Suprapubic skin (tissue), 4 donors: ENCODE data around the gene C11orf21. TPM values are rescaled to one million over a fixed set of nuclear protein-coding genes. Genes with fewer than 3 reads are reported as not detected.

Experiments
- DNase-seq, 2 donors: peaks; one replicate each; pipeline ENCODE4 v3.0.0-alpha.2; 2019; ENCODE audit warnings: low spot score in 2 of 2
- H3K27ac ChIP-seq: fragments of 200-600 bp; sonication (generic); one replicate; pipeline ENCODE4 v1.5.1; 2019
- H3K27me3 ChIP-seq: fragments of 200-600 bp; sonication (generic); one replicate; pipeline ENCODE4 v1.5.1; 2019
- H3K36me3 ChIP-seq: fragments of 200-600 bp; sonication (generic); one replicate; pipeline ENCODE4 v1.5.1; 2019
- H3K4me1 ChIP-seq: fragments of 200-600 bp; sonication (generic); one replicate; pipeline ENCODE4 v1.5.1; 2019
- H3K4me3 ChIP-seq: fragments of 200-600 bp; sonication (generic); one replicate; pipeline ENCODE4 v1.5.1; 2019; ENCODE audit warnings: mild to moderate bottlenecking
- H3K9me3 ChIP-seq: fragments of 200-600 bp; sonication (generic); one replicate; pipeline ENCODE4 v1.5.1; 2019
- CTCF ChIP-seq, 2 donors: fragments of 200-600 bp in 1 of 2; fragments of 450-650 bp in 1 of 2; sonication (generic) in 1 of 2; IDR thresholded peaks; one replicate each; pipeline ENCODE4 v1.5.1; 2016 to 2019; ENCODE audit warnings: antibody characterized with exemption in 2 of 2, mild to moderate bottlenecking in 1 of 2, moderate library complexity in 1 of 2
- EP300 ChIP-seq: sonication (generic); formaldehyde crosslinking; IDR thresholded peaks from one replicate; pipeline ENCODE4 v1.6.1; 2017; ENCODE audit warnings: antibody characterized with exemption
- POLR2A ChIP-seq, 2 donors: fragments of 450-650 bp; IDR thresholded peaks; one replicate each; pipeline ENCODE4 v1.6.1; 2017; ENCODE audit warnings: antibody characterized with exemption in 2 of 2, mild to moderate bottlenecking in 2 of 2, moderate library complexity in 2 of 2
- POLR2AphosphoS5 ChIP-seq, 3 donors: sonication (generic); formaldehyde crosslinking; IDR thresholded peaks; one replicate each; pipeline ENCODE4 v1.6.1; 2017; ENCODE audit warnings: antibody characterized with exemption in 3 of 3
- WGBS: methylation state at CpG from one replicate; pipeline ENCODE4 v1.1.5; 2018; 5-methylcytosine and 5-hydroxymethylcytosine counted together
- total RNA-seq, 4 donors: library from RNA; depleted of rRNA; stranded (reverse); fragments of >200 nt; gene quantifications; one replicate each; pipeline ENCODE4 v1.1.0, GENCODE V29; 2016

Gene C11orf21
- total RNA-seq, 4 donors from 2014 or later: 1.2 to 2.5 TPM; not detected in 2

DNA sequence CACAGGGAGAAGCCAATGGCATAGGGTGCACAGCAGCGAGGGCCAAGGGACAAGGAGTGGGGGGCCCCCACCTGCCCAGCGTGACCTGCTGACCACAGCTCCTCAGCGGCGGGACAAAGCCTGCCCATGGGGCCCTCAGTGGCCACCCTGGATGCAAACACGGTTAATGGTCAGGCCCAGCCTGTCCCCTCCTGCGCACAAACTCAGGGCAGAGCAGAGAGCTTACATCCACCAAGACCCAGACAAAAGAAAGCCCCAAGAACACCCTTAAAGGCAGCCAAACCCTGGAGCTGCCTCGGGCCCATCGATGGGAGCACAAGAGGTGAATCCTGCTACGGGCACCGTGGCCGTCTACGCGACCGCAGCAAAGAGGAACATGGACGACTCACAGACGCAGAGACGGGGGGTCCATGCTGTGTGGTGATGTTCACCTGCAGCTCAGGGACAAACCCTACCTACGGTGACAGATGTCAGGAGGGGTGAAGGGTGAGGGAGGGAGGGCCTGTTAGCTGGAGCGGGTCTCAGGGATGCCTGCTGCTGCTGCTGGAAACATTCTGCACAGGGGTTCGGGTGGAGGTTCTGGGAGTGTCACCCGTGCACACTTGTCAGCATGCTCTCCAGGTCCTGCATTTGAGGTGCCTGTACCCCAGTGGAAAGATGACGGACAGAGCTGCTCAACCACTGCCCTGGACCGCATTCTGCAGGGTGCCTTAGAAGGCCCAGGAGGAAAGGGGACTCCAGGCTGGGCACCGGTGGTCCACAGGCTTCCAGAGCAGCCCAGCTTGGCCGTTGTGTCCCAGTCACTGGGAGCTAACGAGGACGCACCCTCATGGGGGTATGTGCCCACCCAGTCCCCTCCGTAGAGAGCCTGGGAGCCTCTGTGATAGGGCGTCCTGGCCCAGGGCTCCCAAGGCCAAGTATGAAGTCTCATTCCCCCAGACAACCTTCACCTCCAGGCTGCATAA, 42.9 kb downstream of the C11orf21 start:
- no peak overlapping the region for H3K27ac ChIP-seq
- H3K9me3 ChIP-seq: no peaks in the 10 kb centered on the region
- H3K36me3 ChIP-seq: no peaks in the 10 kb centered on the region
- peak; percentile 59 to 76 for DNase-seq
- no peak for TF ChIP-seq EP300
- TF ChIP-seq POLR2AphosphoS5 (IDR thresholded peaks at IDR 0.05): no peak
- no peak for TF ChIP-seq POLR2A (IDR thresholded peaks at IDR 0.05)
- TF ChIP-seq CTCF (IDR thresholded peaks at IDR 0.05): no peak
- WGBS: 92% methylated on average over 21 of the region's 29 CpGs
- no peak overlapping the region for H3K4me3 ChIP-seq
- peaks cover 10% of the 10 kb centered on the region for H3K27me3 ChIP-seq
- H3K4me1 ChIP-seq: peaks cover 38% of the 10 kb centered on the region

- Histone ChIP-seq H3K36me3 (no peaks in the 10 kb centered on the region), H3K27me3 (peaks cover 10% of the 10 kb centered on the region), H3K4me3 (no peak overlapping the region), H3K4me1 (peaks cover 38% of the 10 kb centered on the region), H3K9me3 (no peaks in the 10 kb centered on the region), H3K27ac (peak overlapping the region; percentile 90)
- TF ChIP-seq POLR2A (IDR thresholded peaks at IDR 0.05) (no peak), EP300 (no peak), POLR2AphosphoS5 (IDR thresholded peaks at IDR 0.05) (no peak), CTCF (IDR thresholded peaks at IDR 0.05) (no peak)
- WGBS: 80% methylated on average over 8 of the region's 31 CpGs
- DNase-seq: peak; percentile 77 to 85
These were observed 44.6 kb downstream of the C11orf21 start for GRCh38 chr11:2256951-2257700.

- DNase-seq: peak in 1 of 2 donors; percentile 40
- 65% methylated on average over 8 of the region's 14 CpGs for WGBS
- Histone ChIP-seq H3K4me3 (no peak overlapping the region), H3K27ac (peak overlapping the region; percentile 90), H3K36me3 (no peaks in the 10 kb centered on the region), H3K27me3 (peaks cover 10% of the 10 kb centered on the region), H3K9me3 (no peaks in the 10 kb centered on the region), H3K4me1 (peaks cover 37% of the 10 kb centered on the region)
- TF ChIP-seq EP300 (no peak), CTCF (IDR thresholded peaks at IDR 0.05) (no peak), POLR2A (IDR thresholded peaks at IDR 0.05) (no peak), POLR2AphosphoS5 (IDR thresholded peaks at IDR 0.05) (no peak)
These were observed 45.3 kb downstream of the C11orf21 start for GRCh38 chr11:2256293-2256913.

- TF ChIP-seq EP300 (no peak), POLR2A (IDR thresholded peaks at IDR 0.05) (no peak), CTCF (IDR thresholded peaks at IDR 0.05) (no peak), POLR2AphosphoS5 (IDR thresholded peaks at IDR 0.05) (no peak)
- Histone ChIP-seq H3K27ac (no peak overlapping the region), H3K4me1 (peaks cover 13% of the 10 kb centered on the region), H3K4me3 (no peak overlapping the region), H3K9me3 (no peaks in the 10 kb centered on the region), H3K36me3 (no peaks in the 10 kb centered on the region), H3K27me3 (no peaks in the 10 kb centered on the region)
- 92% methylated on average over 6 of the region's 6 CpGs for WGBS
- DNase-seq: no peak
These were observed 49.7 kb downstream of the C11orf21 start for GRCh38 chr11:2252018-2252417.
